ENCODE results near the gene SOAT1.
"Not testable (repeated sequence)": the region's sequence is repeated elsewhere in the genome, so short reads cannot be mapped to it uniquely, and the experiment has no call there.

SOAT1 gene

DNA sequence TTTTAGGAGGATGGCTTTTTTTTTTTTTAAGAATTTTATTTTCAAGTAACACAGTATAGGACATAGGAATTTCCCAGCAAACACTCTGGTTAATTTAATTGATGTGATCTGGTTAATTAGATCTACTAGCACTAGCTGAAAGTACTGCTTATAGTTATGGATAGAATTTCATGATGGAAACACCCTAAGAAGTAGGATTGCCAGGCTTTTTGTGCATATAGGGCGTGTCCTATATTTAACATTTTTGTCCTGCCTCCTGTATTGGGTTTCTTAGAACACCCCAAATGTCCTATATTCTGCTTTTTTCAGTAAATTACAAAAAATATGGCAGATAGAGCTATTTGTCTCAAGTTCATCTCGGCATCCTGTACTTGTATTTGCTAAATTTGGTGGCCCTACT is 58.6 kb downstream of the SOAT1 start:
- Histone ChIP-seq H3K9me3 (ENCODE audit: control insufficient read depth, insufficient read depth, low read length) (no peaks in the 10 kb centered on the region), H3K9ac (ENCODE audit: low read depth, low read length) (no peak overlapping the region), H3K4me1 (ENCODE audit: insufficient read depth, low read length) (no peaks in the 10 kb centered on the region), H3K36me3 (ENCODE audit: insufficient read depth, low read length) (no peaks in the 10 kb centered on the region)

GRCh38 chr1:179353546-179353945 is 59.9 kb downstream of the SOAT1 start:
- H3K9ac ChIP-seq (ENCODE audit: low read depth, low read length): no peak overlapping the region
- no peaks in the 10 kb centered on the region for H3K9me3 ChIP-seq (ENCODE audit: control insufficient read depth, insufficient read depth, low read length)
- no peaks in the 10 kb centered on the region for H3K4me1 ChIP-seq (ENCODE audit: insufficient read depth, low read length)
- H3K36me3 ChIP-seq (ENCODE audit: insufficient read depth, low read length): no peaks in the 10 kb centered on the region

- not testable (repeated sequence) for H3K36me3 ChIP-seq (ENCODE audit: insufficient read depth, low read length); H3K4me1 ChIP-seq (ENCODE audit: insufficient read depth, low read length); H3K9ac ChIP-seq (ENCODE audit: low read depth, low read length); H3K9me3 ChIP-seq (ENCODE audit: control insufficient read depth, insufficient read depth, low read length)
These were observed 68.0 kb downstream of the SOAT1 start for GRCh38 chr1:179361631-179362030.

DNA sequence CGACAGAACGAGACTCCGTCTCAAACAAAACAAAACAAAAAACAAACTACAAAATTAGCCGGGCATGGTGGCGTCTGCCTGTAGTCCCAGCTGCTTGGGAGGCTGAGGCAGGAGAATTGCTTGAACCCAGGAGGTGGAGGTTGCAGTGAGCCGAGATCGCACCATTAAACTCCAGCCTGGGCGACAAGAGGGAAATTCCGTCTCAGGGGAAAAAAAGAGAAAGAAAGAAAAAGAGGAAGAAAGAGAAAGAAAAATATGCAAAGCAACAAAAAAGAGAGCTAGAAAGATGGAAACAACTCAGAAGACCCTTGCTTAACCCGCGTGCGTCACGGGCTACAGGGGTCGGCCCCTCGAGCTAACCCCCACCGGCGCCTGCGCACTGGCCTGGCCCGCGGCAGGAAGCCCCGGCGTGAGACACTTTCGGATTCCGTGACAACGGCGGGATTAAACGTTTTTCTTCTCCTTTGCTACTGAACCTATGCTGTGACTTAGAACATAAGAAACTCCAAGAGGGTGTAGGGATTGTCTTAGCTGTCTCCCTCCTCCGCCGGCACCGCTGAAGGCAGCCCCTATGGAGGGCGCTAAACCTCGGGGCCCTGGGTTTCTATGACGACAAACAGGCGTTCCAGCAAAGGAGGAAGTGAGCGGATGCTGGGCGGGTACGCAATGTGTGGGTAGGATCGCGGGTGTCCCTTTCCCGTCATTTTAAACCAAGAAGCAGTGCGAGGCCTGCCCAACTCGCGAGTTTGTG is 71.9 kb downstream of the SOAT1 start, which contains the start of gene AXDND1:
TSS of gene AXDND1 (plus strand) at position 630 of the 751 bp plus-strand sequence. CDS start 539 bp downstream, outside the sequence.
- Histone ChIP-seq H3K4me1 (ENCODE audit: insufficient read depth, low read length) (no peaks in the 10 kb centered on the region), H3K9ac (ENCODE audit: low read depth, low read length) (peak within 1 kb of the TSS; percentile 80), H3K9me3 (ENCODE audit: control insufficient read depth, insufficient read depth, low read length) (no peaks in the 10 kb centered on the region), H3K36me3 (ENCODE audit: insufficient read depth, low read length) (no peaks in the 10 kb centered on the region)

DNA sequence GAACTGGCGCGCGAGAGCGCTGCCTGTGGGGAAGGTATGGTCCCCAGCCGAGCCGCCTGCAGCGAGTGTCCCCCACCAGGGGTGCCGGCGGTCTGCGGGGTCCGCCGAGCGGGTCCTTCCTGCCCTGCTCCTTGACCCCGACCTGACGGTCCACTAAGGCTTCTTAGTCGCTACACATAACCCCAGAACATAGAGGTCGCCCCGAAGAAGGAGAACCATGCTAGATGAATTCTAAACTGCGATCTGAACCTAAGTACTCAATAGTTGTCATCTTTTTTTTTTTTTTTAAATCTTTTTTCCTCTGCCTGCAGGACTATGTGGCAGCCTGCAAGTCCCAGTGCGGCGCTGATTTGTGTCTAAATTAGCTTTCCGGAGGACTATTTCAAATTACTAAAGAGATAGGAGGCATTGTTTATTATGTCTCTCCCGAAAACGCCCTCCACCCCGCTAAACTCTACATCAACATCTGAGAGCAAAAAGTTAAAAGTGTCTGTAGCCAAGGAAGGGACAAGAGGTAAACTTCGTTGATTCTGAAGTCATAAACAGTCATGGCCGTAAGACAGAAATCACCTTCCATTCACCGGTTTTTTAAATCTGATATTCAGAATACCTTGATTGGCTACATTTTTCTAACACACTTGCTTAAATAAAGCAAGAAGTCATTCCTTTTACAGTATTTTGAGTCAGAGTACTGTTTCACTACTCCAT is 72.7 kb downstream of the SOAT1 start:
- H3K9me3 ChIP-seq (ENCODE audit: control insufficient read depth, insufficient read depth, low read length): no peaks in the 10 kb centered on the region
- peak overlapping the region; percentile 80 for H3K9ac ChIP-seq (ENCODE audit: low read depth, low read length)
- H3K4me1 ChIP-seq (ENCODE audit: insufficient read depth, low read length): no peaks in the 10 kb centered on the region
- H3K36me3 ChIP-seq (ENCODE audit: insufficient read depth, low read length): no peaks in the 10 kb centered on the region

GRCh38 chr1:179369751-179370341 is 76.2 kb downstream of the SOAT1 start:
- Histone ChIP-seq H3K9me3 (ENCODE audit: control insufficient read depth, insufficient read depth, low read length) (no peaks in the 10 kb centered on the region), H3K36me3 (ENCODE audit: insufficient read depth, low read length) (no peaks in the 10 kb centered on the region), H3K9ac (ENCODE audit: low read depth, low read length) (no peak overlapping the region), H3K4me1 (ENCODE audit: insufficient read depth, low read length) (no peaks in the 10 kb centered on the region)

DNA sequence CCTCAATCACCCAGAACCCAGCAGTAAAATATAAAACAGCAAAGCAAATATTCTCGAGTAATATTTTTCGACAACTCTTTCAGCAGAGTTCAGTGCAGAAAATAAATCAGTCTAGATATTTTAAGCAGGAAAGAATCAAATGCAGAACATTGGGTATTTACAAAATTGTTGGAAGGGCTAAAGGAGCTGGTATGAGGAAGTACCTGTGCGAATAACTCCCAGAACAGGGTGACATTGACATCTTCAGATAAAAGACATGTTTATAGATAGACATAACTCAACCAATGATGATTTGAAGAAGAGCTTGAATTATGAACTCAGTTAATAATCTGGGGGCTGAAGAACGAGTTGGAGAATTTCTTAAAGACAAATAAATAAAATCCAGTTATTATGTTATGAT is 78.6 kb downstream of the SOAT1 start:
- no peak overlapping the region for H3K9ac ChIP-seq (ENCODE audit: low read depth, low read length)
- no peaks in the 10 kb centered on the region for H3K4me1 ChIP-seq (ENCODE audit: insufficient read depth, low read length)
- no peaks in the 10 kb centered on the region for H3K9me3 ChIP-seq (ENCODE audit: control insufficient read depth, insufficient read depth, low read length)
- no peaks in the 10 kb centered on the region for H3K36me3 ChIP-seq (ENCODE audit: insufficient read depth, low read length)

- Histone ChIP-seq H3K9me3 (ENCODE audit: control insufficient read depth, insufficient read depth, low read length) (no peaks in the 10 kb centered on the region), H3K9ac (ENCODE audit: low read depth, low read length) (no peak overlapping the region), H3K36me3 (ENCODE audit: insufficient read depth, low read length) (no peaks in the 10 kb centered on the region), H3K4me1 (ENCODE audit: insufficient read depth, low read length) (no peaks in the 10 kb centered on the region)
These were observed 82.6 kb downstream of the SOAT1 start for GRCh38 chr1:179376223-179376622.

GRCh38 chr1:179380299-179380698 is 86.7 kb downstream of the SOAT1 start:
- Histone ChIP-seq H3K9me3 (ENCODE audit: control insufficient read depth, insufficient read depth, low read length) (no peaks in the 10 kb centered on the region), H3K4me1 (ENCODE audit: insufficient read depth, low read length) (no peaks in the 10 kb centered on the region), H3K36me3 (ENCODE audit: insufficient read depth, low read length) (no peaks in the 10 kb centered on the region), H3K9ac (ENCODE audit: low read depth, low read length) (no peak overlapping the region)

- Histone ChIP-seq H3K9me3 (ENCODE audit: control insufficient read depth, insufficient read depth, low read length) (no peaks in the 10 kb centered on the region), H3K4me1 (ENCODE audit: insufficient read depth, low read length) (no peaks in the 10 kb centered on the region), H3K36me3 (ENCODE audit: insufficient read depth, low read length) (no peaks in the 10 kb centered on the region), H3K9ac (ENCODE audit: low read depth, low read length) (no peak overlapping the region)
These were observed 90.4 kb downstream of the SOAT1 start for GRCh38 chr1:179384027-179384426.

DNA sequence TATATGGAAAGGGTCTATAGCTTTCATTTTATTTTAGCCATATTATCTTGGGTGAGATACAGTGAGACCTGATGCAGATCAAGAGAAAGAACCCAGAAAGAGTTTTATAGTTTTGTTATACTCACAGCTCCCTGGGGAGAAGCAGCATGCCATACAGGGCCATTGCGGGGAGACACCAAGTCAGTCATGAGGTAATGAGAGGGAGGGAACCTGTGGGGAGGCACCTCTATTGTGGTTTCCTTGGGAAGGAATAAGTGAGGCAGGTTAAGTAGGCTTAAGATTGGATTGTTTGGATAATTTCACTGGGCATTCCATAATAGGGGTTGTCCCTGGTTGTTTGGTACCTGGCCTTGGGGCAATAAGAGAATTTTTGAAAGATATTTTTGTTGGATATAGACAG is 91.9 kb downstream of the SOAT1 start:
- no peak overlapping the region for H3K9ac ChIP-seq (ENCODE audit: low read depth, low read length)
- no peaks in the 10 kb centered on the region for H3K4me1 ChIP-seq (ENCODE audit: insufficient read depth, low read length)
- H3K9me3 ChIP-seq (ENCODE audit: control insufficient read depth, insufficient read depth, low read length): no peaks in the 10 kb centered on the region
- no peaks in the 10 kb centered on the region for H3K36me3 ChIP-seq (ENCODE audit: insufficient read depth, low read length)

DNA sequence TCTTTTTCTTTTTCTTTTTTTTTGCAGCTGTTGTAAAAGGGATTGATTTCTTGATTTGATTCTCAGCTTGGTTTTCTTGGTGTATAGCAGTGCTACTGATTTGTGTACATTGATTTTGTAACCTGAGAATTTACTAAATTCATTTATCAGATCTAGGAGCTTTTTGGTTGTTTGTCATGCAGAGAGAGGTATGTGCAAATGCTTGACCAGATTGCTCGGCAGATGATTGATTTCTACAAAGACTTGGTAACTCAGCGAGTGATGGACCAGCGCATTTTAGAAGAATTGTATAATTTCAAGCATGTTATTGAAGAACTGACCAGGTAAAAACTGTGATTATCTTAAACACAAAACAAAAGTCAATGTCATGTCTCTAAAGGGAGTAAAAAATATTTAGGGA is 100.1 kb downstream of the SOAT1 start:
- no peaks in the 10 kb centered on the region for H3K4me1 ChIP-seq (ENCODE audit: insufficient read depth, low read length)
- no peaks in the 10 kb centered on the region for H3K9me3 ChIP-seq (ENCODE audit: control insufficient read depth, insufficient read depth, low read length)
- no peak overlapping the region for H3K9ac ChIP-seq (ENCODE audit: low read depth, low read length)
- H3K36me3 ChIP-seq (ENCODE audit: insufficient read depth, low read length): no peaks in the 10 kb centered on the region

DNA sequence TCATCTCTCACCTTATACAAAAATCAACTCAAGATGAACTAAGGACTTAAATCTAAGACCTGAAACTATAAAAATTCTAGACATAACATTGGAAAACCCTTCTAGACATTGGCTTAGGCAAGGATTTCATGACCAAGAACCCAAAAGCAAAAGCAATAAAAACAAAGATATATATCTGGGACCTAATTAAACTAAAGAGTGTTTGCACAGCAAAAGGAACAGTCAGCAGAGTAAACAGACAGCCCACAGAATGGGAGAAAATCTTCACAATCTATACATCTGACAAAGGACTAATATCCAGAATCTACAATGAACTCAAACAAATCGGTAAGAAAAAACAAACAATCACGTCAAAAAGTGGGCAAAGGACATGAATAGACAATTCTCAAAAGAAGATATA is 105.8 kb downstream of the SOAT1 start:
- H3K36me3 ChIP-seq (ENCODE audit: insufficient read depth, low read length); H3K9me3 ChIP-seq (ENCODE audit: control insufficient read depth, insufficient read depth, low read length); H3K9ac ChIP-seq (ENCODE audit: low read depth, low read length); H3K4me1 ChIP-seq (ENCODE audit: insufficient read depth, low read length): not testable (repeated sequence)

Measured in ES-I3 (cell line).